Activated CD4-positive, alpha-beta memory T cell treated with anti-CD3 and anti-CD28 coated beads, Interleukin-2, amount 10 ng/mL, durations not matched to agents 7 days and 5 days (primary cell): Measurements from ENCODE around the gene WDR72. TPM values are rescaled to one million over a fixed set of nuclear protein-coding genes. Genes with fewer than 3 reads are reported as not detected.
"Not testable (repeated sequence)": the region's sequence is repeated elsewhere in the genome, so short reads cannot be mapped to it uniquely, and the experiment has no call there.

Experiments
- CTCF ChIA-PET: fragments of 350-600 bp; sonication (Branson Sonifier 250); formaldehyde crosslinking; loops from one replicate; lab custom pipeline; 2021; ENCODE audit warnings: antibody characterized with exemption, inconsistent platforms; lab: Charles Lee
- POLR2A ChIA-PET: fragments of 350-600 bp; sonication (Branson Sonifier 250); formaldehyde crosslinking; loops from one replicate; lab custom pipeline; 2021; ENCODE audit warnings: antibody characterized with exemption; lab: Charles Lee
- DNase-seq: peaks from one replicate; pipeline ENCODE4 v3.0.0-alpha.2; 2020
- H3K27ac Mint-ChIP-seq: one replicate; pipeline ENCODE4 v1.8.0; 2021; ENCODE audit warnings: mild to moderate bottlenecking, mixed read lengths
- H3K27me3 Mint-ChIP-seq: one replicate; pipeline ENCODE4 v1.8.0; 2021; ENCODE audit warnings: mixed read lengths
- H3K36me3 Mint-ChIP-seq: one replicate; pipeline ENCODE4 v1.8.0; 2021; ENCODE audit warnings: low read depth, mixed read lengths
- H3K4me1 Mint-ChIP-seq: one replicate; pipeline ENCODE4 v1.8.0; 2021; ENCODE audit warnings: mixed read lengths
- H3K4me3 Mint-ChIP-seq: one replicate; pipeline ENCODE4 v1.8.0; 2021; ENCODE audit warnings: mild to moderate bottlenecking, mixed read lengths
- H3K9me3 Mint-ChIP-seq: one replicate; pipeline ENCODE4 v1.8.0; 2021; ENCODE audit warnings: mixed read lengths
- total RNA-seq, 2 experiments: library from RNA; stranded (reverse); gene quantifications; one replicate each; pipeline ENCODE4 v1.2.3, GENCODE V29; 2021

The WDR72 gene
- total RNA-seq, result not detected

- Mint-ChIP-seq H3K9me3 (no peaks in the 10 kb centered on the region), H3K27ac (no peak within 1 kb of the TSS), H3K4me3 (no peak within 1 kb of the TSS), H3K4me1 (no peaks in the 10 kb centered on the region), H3K36me3 (no peaks in the 10 kb centered on the region), H3K27me3 (peaks cover 17% of the 10 kb centered on the region)
- ChIA-PET POLR2A (no interaction called here), CTCF (no interaction called here)
- no peak for DNase-seq
Measured at GRCh38 chr15:53759411-53759931, at the start of gene WDR72. Gene WDR72 (minus strand): TSS chr15:53759663. CDS start chr15:53733149, 26,514 bp downstream.

- Mint-ChIP-seq H3K4me3 (no peak overlapping the region), H3K4me1 (peaks cover 2% of the 10 kb centered on the region), H3K27ac (no peak overlapping the region), H3K36me3 (no peaks in the 10 kb centered on the region), H3K27me3 (no peaks in the 10 kb centered on the region), H3K9me3 (no peaks in the 10 kb centered on the region)
- no peak for DNase-seq
- CTCF ChIA-PET, result interaction anchor here (0.8 kb wide), 1 partner anchor 18 kb away, joined by 3 read pairs; no protein-coding TSS in a partner anchor
- POLR2A ChIA-PET, result no interaction called here
Measured at GRCh38 chr15:53808058-53808706, 48.7 kb upstream of the WDR72 start.

GRCh38 chr15:53807501-53807900 is 48.0 kb upstream of the WDR72 start:
- Mint-ChIP-seq H3K27me3 (no peaks in the 10 kb centered on the region), H3K4me1 (peaks cover 2% of the 10 kb centered on the region), H3K4me3 (no peak overlapping the region), H3K27ac (no peak overlapping the region), H3K9me3 (no peaks in the 10 kb centered on the region), H3K36me3 (no peaks in the 10 kb centered on the region)
- ChIA-PET CTCF (interaction anchor here (0.8 kb wide), 1 partner anchor 17 kb away, joined by 3 read pairs; no protein-coding TSS in a partner anchor), POLR2A (no interaction called here)
- no peak for DNase-seq

- H3K27ac Mint-ChIP-seq, result no peak overlapping the region
- no peaks in the 10 kb centered on the region for H3K9me3 Mint-ChIP-seq
- no peak for DNase-seq
- CTCF ChIA-PET, result no interaction called here
- POLR2A ChIA-PET, result no interaction called here
- H3K4me3 Mint-ChIP-seq, result no peak overlapping the region
- no peaks in the 10 kb centered on the region for H3K36me3 Mint-ChIP-seq
- no peaks in the 10 kb centered on the region for H3K27me3 Mint-ChIP-seq
- H3K4me1 Mint-ChIP-seq, result no peaks in the 10 kb centered on the region
Measured at GRCh38 chr15:53802672-53803071, 43.2 kb upstream of the WDR72 start.

GRCh38 chr15:53791581-53791980 is 32.1 kb upstream of the WDR72 start:
- no peaks in the 10 kb centered on the region for H3K36me3 Mint-ChIP-seq
- POLR2A ChIA-PET, result no interaction called here

GRCh38 chr15:53789654-53790375 is 30.4 kb upstream of the WDR72 start:
- CTCF ChIA-PET, result interaction anchor here (1.4 kb wide), 1 partner anchor 18 kb away, joined by 3 read pairs; no protein-coding TSS in a partner anchor
- no peaks in the 10 kb centered on the region for H3K27me3 Mint-ChIP-seq

More at GRCh38 chr15:53791581-53791980, 32.1 kb upstream of the WDR72 start:
- H3K4me3 Mint-ChIP-seq, result no peak overlapping the region
- no peaks in the 10 kb centered on the region for H3K9me3 Mint-ChIP-seq
- H3K4me1 Mint-ChIP-seq, result no peaks in the 10 kb centered on the region
- no peak overlapping the region for H3K27ac Mint-ChIP-seq
- no peak for DNase-seq
- CTCF ChIA-PET, result interaction anchor here (1.4 kb wide), 1 partner anchor 16 kb away, joined by 3 read pairs; no protein-coding TSS in a partner anchor
- H3K27me3 Mint-ChIP-seq, result no peaks in the 10 kb centered on the region

GRCh38 chr15:53786401-53786800 is 26.9 kb upstream of the WDR72 start:
- Mint-ChIP-seq H3K27ac (no peak overlapping the region), H3K36me3 (no peaks in the 10 kb centered on the region), H3K27me3 (no peaks in the 10 kb centered on the region), H3K4me3 (no peak overlapping the region), H3K9me3 (peaks cover 15% of the 10 kb centered on the region), H3K4me1 (no peaks in the 10 kb centered on the region)
- ChIA-PET POLR2A (no interaction called here), CTCF (no interaction called here)
- no peak for DNase-seq

More at GRCh38 chr15:53789654-53790375, 30.4 kb upstream of the WDR72 start:
- POLR2A ChIA-PET, result no interaction called here
- H3K9me3 Mint-ChIP-seq, result peaks cover 5% of the 10 kb centered on the region
- no peaks in the 10 kb centered on the region for H3K36me3 Mint-ChIP-seq
- H3K4me3 Mint-ChIP-seq, result no peak overlapping the region
- H3K4me1 Mint-ChIP-seq, result no peaks in the 10 kb centered on the region
- DNase-seq, result no peak
- no peak overlapping the region for H3K27ac Mint-ChIP-seq

- DNase-seq, H3K4me1 Mint-ChIP-seq, POLR2A ChIA-PET, H3K27me3 Mint-ChIP-seq, CTCF ChIA-PET, H3K27ac Mint-ChIP-seq, H3K36me3 Mint-ChIP-seq, H3K4me3 Mint-ChIP-seq: not testable (repeated sequence)
- peaks cover 15% of the 10 kb centered on the region for H3K9me3 Mint-ChIP-seq
Measured at GRCh38 chr15:53785241-53785640, 25.8 kb upstream of the WDR72 start.

GRCh38 chr15:53762916-53763315 is 3.5 kb upstream of the WDR72 start:
- no peak for DNase-seq
- POLR2A ChIA-PET, result no interaction called here
- Mint-ChIP-seq H3K27ac (no peak overlapping the region), H3K36me3 (no peaks in the 10 kb centered on the region), H3K4me1 (no peaks in the 10 kb centered on the region), H3K4me3 (no peak overlapping the region), H3K9me3 (no peaks in the 10 kb centered on the region), H3K27me3 (peaks cover 14% of the 10 kb centered on the region)
- CTCF ChIA-PET, result no interaction called here

GRCh38 chr15:53758412-53758811 is 1.1 kb downstream of the WDR72 start:
- CTCF ChIA-PET, result no interaction called here
- H3K4me3 Mint-ChIP-seq, result no peak overlapping the region
- DNase-seq, result no peak
- peaks cover 17% of the 10 kb centered on the region for H3K27me3 Mint-ChIP-seq
- H3K27ac Mint-ChIP-seq, result no peak overlapping the region
- POLR2A ChIA-PET, result no interaction called here
- H3K4me1 Mint-ChIP-seq, result no peaks in the 10 kb centered on the region
- no peaks in the 10 kb centered on the region for H3K9me3 Mint-ChIP-seq
- H3K36me3 Mint-ChIP-seq, result no peaks in the 10 kb centered on the region

GRCh38 chr15:53757906-53758305 is 1.6 kb downstream of the WDR72 start:
- POLR2A ChIA-PET, result no interaction called here
- H3K9me3 Mint-ChIP-seq, result no peaks in the 10 kb centered on the region
- no peak for DNase-seq
- CTCF ChIA-PET, result no interaction called here
- no peak overlapping the region for H3K27ac Mint-ChIP-seq
- H3K36me3 Mint-ChIP-seq, result no peaks in the 10 kb centered on the region
- no peak overlapping the region for H3K4me3 Mint-ChIP-seq
- H3K27me3 Mint-ChIP-seq, result peaks cover 17% of the 10 kb centered on the region
- no peaks in the 10 kb centered on the region for H3K4me1 Mint-ChIP-seq

- DNase-seq, result no peak
- Mint-ChIP-seq H3K4me1 (no peaks in the 10 kb centered on the region), H3K9me3 (no peaks in the 10 kb centered on the region), H3K27me3 (peaks cover 8% of the 10 kb centered on the region), H3K27ac (no peak overlapping the region), H3K36me3 (no peaks in the 10 kb centered on the region), H3K4me3 (no peak overlapping the region)
- POLR2A ChIA-PET, result no interaction called here
- CTCF ChIA-PET, result no interaction called here
Measured at GRCh38 chr15:53753813-53754212, 5.7 kb downstream of the WDR72 start.

- Mint-ChIP-seq H3K9me3 (no peaks in the 10 kb centered on the region), H3K4me3 (no peak overlapping the region), H3K27me3 (no peaks in the 10 kb centered on the region), H3K4me1 (no peaks in the 10 kb centered on the region), H3K36me3 (no peaks in the 10 kb centered on the region), H3K27ac (no peak overlapping the region)
- CTCF ChIA-PET, result no interaction called here
- POLR2A ChIA-PET, result no interaction called here
- no peak for DNase-seq
Measured at GRCh38 chr15:53752406-53752805, 7.1 kb downstream of the WDR72 start.
